ENCODE data around the gene DNMT1.

DNA sequence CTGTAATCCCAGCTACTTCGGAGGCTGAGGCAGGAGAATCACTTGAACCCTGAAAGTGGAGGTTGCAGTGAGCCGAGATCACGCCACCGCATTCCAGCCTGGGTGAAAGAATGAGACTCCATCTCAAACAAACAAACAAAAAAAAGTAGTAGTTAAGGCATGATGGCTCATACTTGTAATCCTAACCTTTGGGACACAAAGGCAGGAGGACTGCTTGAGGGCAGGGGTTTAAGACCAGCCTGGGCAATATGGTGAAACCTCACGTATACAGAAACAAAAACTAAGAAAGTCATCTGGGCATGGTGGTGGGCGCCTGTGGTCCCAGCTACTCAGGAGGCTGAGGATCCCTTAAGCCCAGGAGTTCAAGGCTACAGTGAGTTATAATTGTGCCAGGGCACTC lies 1.8 kb downstream of the DNMT1 start:
- TF ChIP-seq, protein P1, sequence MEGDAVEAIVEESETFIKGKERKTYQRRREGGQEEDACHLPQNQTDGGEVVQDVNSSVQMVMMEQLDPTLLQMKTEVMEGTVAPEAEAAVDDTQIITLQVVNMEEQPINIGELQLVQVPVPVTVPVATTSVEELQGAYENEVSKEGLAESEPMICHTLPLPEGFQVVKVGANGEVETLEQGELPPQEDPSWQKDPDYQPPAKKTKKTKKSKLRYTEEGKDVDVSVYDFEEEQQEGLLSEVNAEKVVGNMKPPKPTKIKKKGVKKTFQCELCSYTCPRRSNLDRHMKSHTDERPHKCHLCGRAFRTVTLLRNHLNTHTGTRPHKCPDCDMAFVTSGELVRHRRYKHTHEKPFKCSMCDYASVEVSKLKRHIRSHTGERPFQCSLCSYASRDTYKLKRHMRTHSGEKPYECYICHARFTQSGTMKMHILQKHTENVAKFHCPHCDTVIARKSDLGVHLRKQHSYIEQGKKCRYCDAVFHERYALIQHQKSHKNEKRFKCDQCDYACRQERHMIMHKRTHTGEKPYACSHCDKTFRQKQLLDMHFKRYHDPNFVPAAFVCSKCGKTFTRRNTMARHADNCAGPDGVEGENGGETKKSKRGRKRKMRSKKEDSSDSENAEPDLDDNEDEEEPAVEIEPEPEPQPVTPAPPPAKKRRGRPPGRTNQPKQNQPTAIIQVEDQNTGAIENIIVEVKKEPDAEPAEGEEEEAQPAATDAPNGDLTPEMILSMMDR (conservative IDR thresholded peaks at IDR 0.05) = no peak
- no peak for TF ChIP-seq EZH2 (IDR thresholded peaks at IDR 0.05; ENCODE audit: low read depth)
